ENCODE results near the gene ZBED1. TPM values are rescaled to one million over a fixed set of nuclear protein-coding genes. Genes with fewer than 3 reads are reported as not detected.

The ZBED1 gene
- polyA plus RNA-seq, 1 experiment = 26.3 TPM

- H3K27me3 ChIP-seq (ENCODE audit: control insufficient read depth, insufficient read depth, low read length) = peaks cover 5% of the 10 kb centered on the region; the same call in 1 of the 2 replicates
- no peak for TF ChIP-seq CTCF (IDR thresholded peaks at IDR 0.05; ENCODE audit: insufficient read depth, low read depth, low read length)
- no peak for DNase-seq (ENCODE audit: low read depth)
- POLR2A ChIA-PET = no interaction called here
- H3K36me3 ChIP-seq (ENCODE audit: control insufficient read depth, insufficient read depth, low read length) = no peaks in the 10 kb centered on the region
- H3K4me3 ChIP-seq (ENCODE audit: low read depth, low read length) = no peak overlapping the region
- CTCF ChIA-PET = no interaction called here
These were observed 25.6 kb upstream of the ZBED1 start for GRCh38 chrX:2526390-2526789.

- CTCF ChIA-PET = no interaction called here
- no peak for TF ChIP-seq CTCF (IDR thresholded peaks at IDR 0.05; ENCODE audit: insufficient read depth, low read depth, low read length)
These were observed 23.1 kb upstream of the ZBED1 start for GRCh38 chrX:2523911-2524310.

GRCh38 chrX:2521927-2522386 lies 21.2 kb upstream of the ZBED1 start:
- peaks cover 3% of the 10 kb centered on the region; the same call in 1 of the 2 replicates for H3K27me3 ChIP-seq (ENCODE audit: control insufficient read depth, insufficient read depth, low read length)
- no peak for TF ChIP-seq CTCF (IDR thresholded peaks at IDR 0.05; ENCODE audit: insufficient read depth, low read depth, low read length)
- H3K4me3 ChIP-seq (ENCODE audit: low read depth, low read length) = no peak overlapping the region
- ChIA-PET CTCF (no interaction called here), POLR2A (no interaction called here)
- no peak for DNase-seq (ENCODE audit: low read depth)
- H3K36me3 ChIP-seq (ENCODE audit: control insufficient read depth, insufficient read depth, low read length) = no peaks in the 10 kb centered on the region

More at GRCh38 chrX:2523911-2524310, 23.1 kb upstream of the ZBED1 start:
- H3K4me3 ChIP-seq (ENCODE audit: low read depth, low read length) = no peak overlapping the region
- peaks cover 5% of the 10 kb centered on the region; the same call in 1 of the 2 replicates for H3K27me3 ChIP-seq (ENCODE audit: control insufficient read depth, insufficient read depth, low read length)
- POLR2A ChIA-PET = no interaction called here
- no peaks in the 10 kb centered on the region for H3K36me3 ChIP-seq (ENCODE audit: control insufficient read depth, insufficient read depth, low read length)
- DNase-seq (ENCODE audit: low read depth) = no peak

- POLR2A ChIA-PET = no interaction called here
These were observed 20.5 kb upstream of the ZBED1 start for GRCh38 chrX:2521092-2521926.

More at GRCh38 chrX:2521092-2521926, 20.5 kb upstream of the ZBED1 start:
- H3K4me3 ChIP-seq (ENCODE audit: low read depth, low read length) = no peak overlapping the region
- no peak for DNase-seq (ENCODE audit: low read depth)
- no peaks in the 10 kb centered on the region for H3K36me3 ChIP-seq (ENCODE audit: control insufficient read depth, insufficient read depth, low read length)
- H3K27me3 ChIP-seq (ENCODE audit: control insufficient read depth, insufficient read depth, low read length) = 0 out of 2 replicates have a peak, but pooled peaks cover 2% of the 10 kb centered on the region
- no peak for TF ChIP-seq CTCF (IDR thresholded peaks at IDR 0.05; ENCODE audit: insufficient read depth, low read depth, low read length)
- CTCF ChIA-PET = no interaction called here
